ENCODE data around the gene ICAM4.

Gene ICAM4

DNA sequence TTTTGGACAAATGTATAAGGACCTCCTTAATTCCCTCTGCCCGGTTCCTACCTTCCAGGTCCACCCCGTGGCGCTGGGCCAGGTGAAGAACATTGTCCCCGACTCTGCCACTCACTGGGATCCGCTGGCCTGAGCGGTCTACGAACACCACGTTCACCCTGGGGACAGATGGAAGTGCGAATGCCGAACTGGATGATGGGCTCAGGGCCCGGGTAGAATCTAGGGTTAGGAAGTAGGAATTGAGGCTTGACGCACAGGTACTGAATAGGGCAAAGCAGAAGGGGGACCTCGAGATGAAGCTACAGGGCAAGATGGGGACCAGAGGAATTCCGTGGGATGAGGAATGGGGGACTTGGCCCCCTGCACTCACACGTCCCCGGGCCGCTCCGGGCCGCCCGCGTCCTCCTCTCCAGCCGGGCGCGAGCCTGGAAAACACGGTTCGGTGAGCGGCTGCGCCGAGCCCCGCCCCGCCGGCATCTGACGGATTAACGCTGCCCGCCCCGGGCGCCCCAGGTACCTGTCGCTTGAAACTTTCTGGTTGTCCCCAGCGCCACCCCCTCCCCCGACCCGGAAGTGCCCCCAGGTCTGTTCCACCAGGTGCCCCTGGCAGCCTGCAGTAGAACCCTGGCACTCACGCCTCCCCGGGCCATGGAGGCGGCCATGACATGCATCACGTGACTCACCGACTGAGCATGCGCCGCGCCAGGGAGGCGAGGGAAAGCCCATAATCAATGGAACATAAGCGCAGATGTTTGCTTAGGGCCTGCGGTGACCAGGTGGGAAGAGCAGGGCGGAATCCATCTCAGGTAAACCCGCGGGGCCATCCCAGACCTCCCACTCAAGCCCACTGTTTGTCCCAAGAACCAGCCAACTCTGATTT lies 28.8 kb downstream of the ICAM4 start, which contains the start of gene FDX2:
FDX2 (minus strand) TSS at position 681 of the 880 bp plus-strand sequence; CDS start at position 662, 19 bp downstream.
- no peak for TF ChIP-seq CTCF (IDR thresholded peaks at IDR 0.05)

DNA sequence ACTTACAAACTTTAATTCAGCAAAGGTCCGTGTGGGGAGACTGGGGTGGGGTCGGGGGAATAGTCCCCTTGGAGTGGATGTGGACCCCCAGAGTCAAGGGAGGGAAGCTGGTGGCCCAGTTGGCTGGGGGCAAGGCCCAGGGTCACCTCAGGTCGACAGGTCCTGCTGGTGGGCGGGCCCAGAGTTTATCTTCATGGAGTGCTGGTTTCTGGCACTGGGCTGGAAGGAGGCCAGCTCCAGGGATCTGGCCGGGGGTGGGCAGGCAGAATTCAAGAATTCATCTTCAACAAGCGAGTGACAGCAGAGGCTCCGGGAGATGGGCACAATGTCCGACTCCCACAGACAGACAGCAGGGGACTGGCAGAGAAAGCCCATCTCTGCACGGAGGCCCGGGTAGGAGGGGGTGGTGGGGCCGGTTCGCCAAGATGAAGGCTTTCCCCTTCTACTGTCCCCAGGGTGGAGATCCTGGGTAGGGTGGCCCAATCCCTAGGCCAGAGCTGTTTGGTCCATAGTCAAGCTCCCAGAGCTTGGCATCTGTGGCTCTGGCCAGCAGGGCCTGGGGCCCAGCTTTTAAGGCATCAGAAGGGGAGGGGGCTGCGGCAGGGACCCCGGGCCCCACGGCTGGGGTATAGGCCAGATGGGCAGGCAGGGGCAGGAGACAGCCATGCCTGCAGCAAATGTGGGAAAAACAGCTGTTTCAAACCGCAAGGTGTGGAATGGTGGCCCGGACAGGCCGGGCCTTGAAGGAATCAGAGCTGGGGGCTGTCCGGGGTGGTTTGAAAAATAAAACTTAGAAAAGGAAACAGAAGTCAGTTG lies 29.7 kb downstream of the ICAM4 start:
- no peak for TF ChIP-seq CTCF (IDR thresholded peaks at IDR 0.05)

- no peak for TF ChIP-seq CTCF (IDR thresholded peaks at IDR 0.05)
Measured at GRCh38 chr19:10317045-10317856, 30.5 kb downstream of the ICAM4 start.

DNA sequence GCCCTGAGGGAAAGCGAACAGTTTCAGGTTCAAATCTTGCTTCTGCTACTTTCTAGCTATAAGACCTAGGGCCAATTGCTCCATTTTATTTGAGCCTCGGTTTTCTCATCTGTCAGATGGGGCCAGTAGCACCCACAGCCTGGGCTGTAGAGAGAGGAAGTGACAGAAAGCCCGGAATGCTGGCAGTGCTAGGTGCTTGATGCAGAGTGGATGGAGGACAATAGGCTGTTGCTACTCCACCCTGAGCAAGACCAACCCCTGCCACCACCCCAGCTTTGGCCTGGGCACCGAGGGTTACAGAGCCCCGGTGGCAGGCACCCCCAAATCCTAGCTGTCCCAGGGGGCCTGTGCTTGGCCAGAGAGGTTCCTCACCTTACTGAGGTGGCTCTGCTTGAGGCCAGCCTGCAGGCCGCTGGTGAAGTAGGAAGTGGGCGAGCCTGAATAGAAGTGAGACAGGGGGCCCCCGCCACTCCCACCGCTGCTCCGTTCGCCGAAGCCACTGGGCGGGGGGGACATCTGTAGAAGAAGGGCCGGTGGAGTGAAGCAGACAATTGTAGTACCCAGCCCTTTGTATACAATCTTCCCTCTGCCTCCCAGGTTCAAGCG lies 31.2 kb downstream of the ICAM4 start:
- no peak for TF ChIP-seq CTCF (IDR thresholded peaks at IDR 0.05)

GRCh38 chr19:10318807-10319682 lies 32.3 kb downstream of the ICAM4 start:
- no peak for TF ChIP-seq CTCF (IDR thresholded peaks at IDR 0.05)

- no peak for TF ChIP-seq CTCF (IDR thresholded peaks at IDR 0.05)
Measured at GRCh38 chr19:10320602-10321416, 34.1 kb downstream of the ICAM4 start.
